ENCODE data around the gene NKAIN4.

The NKAIN4 gene

GRCh38 chr20:63216849-63217471 is 37.3 kb downstream of the NKAIN4 start:
- no peak for DNase-seq

DNA sequence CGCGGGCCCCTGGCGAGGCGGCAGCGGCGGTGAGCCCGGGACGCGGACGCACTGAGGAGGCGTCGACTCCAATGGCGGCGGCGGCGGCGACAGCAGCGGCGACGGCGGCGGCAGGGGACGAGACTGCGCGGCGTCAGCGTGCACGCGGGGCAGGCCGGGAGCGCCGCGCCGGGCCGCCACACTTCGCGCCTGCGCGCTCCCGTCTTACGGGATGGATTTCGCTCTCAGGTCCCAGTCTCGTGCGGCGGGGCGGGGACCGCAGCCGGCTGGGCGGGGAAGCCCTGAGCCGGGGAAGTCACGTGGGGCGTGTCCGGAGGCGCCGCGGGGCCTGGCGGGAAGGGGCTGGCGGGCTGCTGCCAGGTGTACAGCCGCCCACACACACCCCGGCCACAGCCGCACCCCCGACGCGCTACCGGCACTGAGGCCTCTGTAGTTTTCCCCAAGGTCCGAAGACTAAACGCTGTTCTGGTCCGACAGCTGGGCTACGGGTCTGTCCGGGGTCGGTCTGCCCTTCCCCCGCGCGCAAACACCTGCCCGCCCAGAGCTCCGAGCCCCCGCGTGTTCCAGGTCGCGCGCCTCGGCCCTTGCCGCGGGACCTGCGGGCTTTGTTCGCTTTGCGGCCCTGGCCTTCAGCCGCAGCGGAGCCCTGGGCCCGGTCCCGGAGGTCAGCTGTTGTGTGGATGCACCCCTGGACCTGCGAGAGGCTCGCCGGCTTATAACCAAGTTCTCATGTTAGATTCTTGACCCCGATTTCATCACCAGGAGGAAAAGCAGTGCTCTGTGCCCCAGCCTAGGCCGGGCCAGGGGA is 38.0 kb downstream of the NKAIN4 start, which contains the start of gene YTHDF1:
TSS of gene YTHDF1 (minus strand) at position 91 of the 808 bp plus-strand sequence. CDS start 239 bp downstream, outside the sequence.
- peak; percentile 96 for DNase-seq

- no peak for DNase-seq
Measured at GRCh38 chr20:63215101-63216040, 38.9 kb downstream of the NKAIN4 start.

GRCh38 chr20:63214514-63214913 is 39.7 kb downstream of the NKAIN4 start:
- no peak for DNase-seq

DNA sequence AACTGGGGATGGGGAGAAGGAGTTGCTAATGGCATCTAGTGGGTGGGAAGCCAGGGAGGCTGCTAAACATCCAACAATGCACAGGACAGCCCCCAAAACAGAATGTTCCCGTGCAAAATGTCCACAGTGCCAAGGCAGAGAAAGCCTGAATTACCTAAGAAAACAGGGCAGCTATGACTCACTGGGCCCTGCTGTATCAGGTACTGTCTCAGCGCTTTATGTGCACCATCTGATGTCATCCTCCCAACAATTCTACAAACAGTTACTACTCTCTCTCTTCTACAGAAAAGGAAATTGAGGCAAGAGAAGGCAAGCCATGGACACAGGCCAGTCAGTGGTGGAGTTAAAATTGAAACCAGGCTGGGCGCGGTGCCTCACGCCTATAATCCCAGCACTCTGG is 41.5 kb downstream of the NKAIN4 start:
- DNase-seq = no peak

- no peak for DNase-seq
Measured at GRCh38 chr20:63212393-63212730, 41.9 kb downstream of the NKAIN4 start.

- no peak for DNase-seq
Measured at GRCh38 chr20:63210011-63210605, 44.2 kb downstream of the NKAIN4 start.

DNA sequence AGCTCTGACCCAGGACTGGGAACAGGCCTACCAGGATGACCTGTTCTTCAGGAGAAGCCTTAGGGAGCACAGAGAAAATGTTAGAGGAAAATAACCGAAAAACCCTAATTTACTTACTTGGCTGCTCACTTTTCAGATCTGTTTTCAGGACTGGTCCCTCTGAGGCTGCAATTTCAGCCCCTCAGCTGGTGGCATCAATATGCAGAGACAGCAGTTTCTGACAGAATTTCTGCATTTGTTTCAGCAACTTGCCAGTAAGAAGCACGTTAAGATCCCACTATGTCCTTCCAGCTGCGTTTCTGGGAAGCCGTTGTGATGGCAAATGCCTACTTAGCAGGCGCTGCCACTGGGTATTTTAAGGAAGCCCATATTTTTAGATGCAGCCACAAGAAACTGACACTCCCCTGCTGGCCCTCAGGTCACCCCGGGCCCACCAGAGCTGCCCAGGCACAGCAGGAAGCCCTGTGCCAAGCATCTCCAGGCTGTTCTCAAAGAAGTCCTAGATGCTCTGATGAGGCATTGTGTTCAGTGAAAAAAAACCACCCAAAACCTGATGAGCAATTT is 45.8 kb downstream of the NKAIN4 start:
- no peak for DNase-seq

DNA sequence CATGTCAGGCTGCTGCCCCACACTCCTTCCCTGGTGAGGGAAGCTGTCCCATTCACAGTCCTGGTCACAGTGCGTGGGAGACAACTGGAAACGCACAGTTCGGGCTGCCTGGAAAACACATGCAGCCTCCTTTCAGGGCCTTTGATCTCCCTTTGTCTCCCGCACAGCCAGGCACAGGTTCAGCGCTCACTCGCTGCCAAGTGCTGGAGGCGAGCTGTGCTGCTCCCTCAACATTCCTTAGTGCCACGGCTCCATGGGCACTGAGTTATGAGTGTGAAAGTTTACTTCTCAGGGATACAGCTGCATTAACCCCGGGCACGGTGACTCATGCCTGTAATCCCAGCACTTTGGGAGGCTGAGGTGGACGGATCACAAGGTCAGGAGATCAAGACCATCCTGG is 47.4 kb downstream of the NKAIN4 start:
- DNase-seq = no peak

- DNase-seq = no peak
Measured at GRCh38 chr20:63205896-63206295, 48.4 kb downstream of the NKAIN4 start.

- no peak for DNase-seq
Measured at GRCh38 chr20:63204362-63204761, 49.9 kb downstream of the NKAIN4 start.

DNA sequence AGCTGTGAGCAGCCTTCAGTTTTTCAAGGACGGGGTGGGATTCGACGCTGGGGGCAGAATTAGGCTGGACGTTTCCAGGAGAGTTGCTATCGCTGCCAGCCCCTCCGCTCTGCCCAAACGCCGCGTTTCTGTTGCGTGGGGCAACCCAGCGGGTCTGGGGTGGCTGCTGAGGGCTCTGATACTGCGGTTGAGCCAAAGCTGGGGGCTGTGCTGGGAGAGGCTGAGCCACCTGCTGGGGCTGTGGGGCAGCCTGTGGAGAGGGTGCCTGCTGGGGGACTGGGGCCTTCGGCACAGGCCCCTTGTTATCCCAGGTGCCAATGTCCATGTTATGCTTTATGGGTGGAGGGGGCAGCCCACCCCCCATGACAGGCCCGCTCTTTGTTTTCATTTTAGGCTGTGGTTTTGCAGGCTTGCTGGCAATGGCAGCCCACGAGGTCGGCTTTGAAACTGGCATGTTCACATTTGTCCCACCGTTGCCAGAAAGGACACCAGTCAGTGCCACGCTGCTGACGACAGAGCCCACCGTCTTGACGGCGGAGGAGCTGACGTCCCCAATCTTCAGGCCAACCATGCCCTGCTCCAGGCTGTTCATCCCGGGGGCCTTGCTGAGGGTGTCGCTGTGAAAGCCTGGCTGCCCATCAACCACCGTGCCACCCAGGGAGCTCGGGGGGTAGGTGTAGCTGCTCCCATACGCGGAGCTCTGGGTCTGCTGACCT is 51.3 kb downstream of the NKAIN4 start:
- no peak for DNase-seq

DNA sequence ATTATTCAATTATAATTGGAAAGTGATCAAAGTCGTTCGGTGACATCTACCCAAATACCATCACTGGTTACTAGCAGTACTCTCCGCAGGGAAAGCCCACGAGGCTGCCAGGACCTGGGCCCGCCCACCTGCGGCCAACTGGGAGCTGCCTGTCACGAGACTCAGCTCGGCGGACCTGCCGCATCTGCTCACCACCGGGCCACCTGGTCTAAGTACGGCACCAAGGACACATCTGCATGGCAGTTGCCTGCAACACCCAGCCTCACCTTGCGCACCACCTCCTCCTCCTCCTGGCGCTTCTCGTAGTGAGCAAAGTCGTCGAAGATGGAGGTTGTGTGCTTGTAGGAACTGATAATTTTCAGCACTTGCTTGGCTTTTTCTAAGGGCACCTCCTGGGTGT is 52.2 kb downstream of the NKAIN4 start:
- no peak for DNase-seq

- DNase-seq = no peak
Measured at GRCh38 chr20:63198606-63199005, 55.7 kb downstream of the NKAIN4 start.

DNA sequence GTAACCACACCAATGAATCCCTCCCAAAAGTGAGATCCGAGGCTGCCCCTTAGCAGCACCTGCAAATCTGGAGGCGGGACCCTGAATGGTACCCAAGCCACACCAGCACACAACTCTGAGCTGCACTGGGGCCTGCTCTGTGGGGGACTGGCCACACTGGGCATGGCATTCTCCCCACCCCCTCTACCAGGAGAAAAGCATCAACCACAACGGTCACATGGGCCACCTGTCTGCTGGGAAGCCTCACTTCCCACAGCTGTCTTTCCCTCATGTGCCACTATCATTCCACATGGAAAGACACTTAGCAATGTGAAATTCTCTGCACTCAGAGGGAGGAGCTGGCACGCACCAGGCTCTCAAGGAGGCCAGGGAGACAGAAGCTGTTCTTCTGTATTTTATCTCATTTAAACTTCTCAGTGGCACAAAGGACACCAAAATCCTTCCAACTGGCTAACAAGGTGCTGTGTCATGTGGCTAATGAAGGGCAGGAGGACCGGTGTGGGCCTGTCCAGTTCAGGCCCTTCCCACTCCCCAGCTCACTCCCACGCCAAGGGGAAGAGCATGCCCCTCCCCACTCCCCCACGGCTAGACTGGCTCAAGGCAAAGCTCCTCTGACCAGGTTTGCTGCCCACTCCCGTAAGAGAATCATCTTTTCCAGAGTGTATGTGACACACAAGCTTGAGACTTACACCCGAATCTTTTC is 57.3 kb downstream of the NKAIN4 start:
- DNase-seq = no peak

DNA sequence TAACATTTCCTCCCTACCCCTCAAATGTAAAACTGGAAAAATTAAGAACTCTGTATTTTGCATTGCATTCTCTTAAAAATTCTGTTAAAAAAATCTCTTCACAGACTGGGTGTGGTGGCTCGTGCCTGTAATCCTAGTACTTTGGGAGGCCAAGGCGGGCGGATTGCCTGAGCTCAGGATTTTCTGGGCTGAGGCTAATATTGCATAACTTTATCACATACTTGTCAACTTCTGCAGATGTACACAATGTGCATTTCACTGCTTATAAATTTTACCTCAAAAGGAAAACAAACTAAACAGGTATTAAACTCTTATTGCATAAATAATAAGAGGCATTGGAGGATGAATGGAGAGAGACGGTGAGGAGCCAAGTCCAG is 59.5 kb downstream of the NKAIN4 start:
- DNase-seq = no peak

DNA sequence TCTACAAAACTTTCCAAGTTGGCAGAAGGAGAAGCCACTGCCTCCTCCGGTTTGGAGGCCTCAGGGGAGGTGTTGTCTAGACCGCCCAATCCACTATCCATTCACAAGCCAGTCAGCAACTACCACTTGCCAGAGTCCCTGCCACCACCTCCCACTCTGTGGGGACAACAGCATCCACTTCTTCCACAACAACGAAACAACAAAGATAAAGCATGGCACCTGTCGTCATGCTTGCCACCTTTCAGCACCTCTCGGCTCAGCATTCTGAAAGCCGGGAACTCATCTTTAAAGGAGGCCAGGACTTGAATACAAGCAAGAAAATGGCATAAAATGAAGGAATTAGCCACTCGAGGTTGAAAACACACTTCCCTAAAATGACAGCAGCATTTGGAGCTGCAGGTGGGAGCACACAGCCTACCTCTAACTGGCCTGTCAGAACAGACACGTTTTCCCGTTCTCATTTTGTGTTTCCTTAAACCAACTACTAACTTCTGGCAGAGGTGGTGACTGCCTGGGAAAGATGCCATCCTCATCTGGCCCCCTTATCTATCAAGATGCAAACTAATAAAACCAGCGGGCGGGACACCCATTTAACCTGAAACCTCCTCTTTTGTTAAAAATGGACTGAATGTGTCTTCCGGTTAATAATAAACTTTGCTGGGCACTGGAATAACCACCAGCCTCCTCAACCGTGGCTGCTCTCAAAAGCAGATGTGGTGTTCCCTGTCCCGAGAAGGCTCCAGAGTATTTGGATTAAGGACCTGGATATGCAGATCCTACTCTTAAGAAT is 60.1 kb downstream of the NKAIN4 start:
- DNase-seq = no peak

GRCh38 chr20:63192721-63193120 is 61.5 kb downstream of the NKAIN4 start:
- DNase-seq = no peak

GRCh38 chr20:63191400-63191799 is 62.9 kb downstream of the NKAIN4 start:
- no peak for DNase-seq

GRCh38 chr20:63190828-63191227 is 63.4 kb downstream of the NKAIN4 start:
- no peak for DNase-seq

All from stimulated activated CD4-positive, alpha-beta T cell treated with anti-CD3 and anti-CD28 coated beads, Interleukin-1b, Interleukin-23, amount 100 ng/mL, for 48 hours (primary cell).